ENCODE measurements around the gene SCUBE3.

GRCh38 chr6:35214869-35215664, 1.3 kb downstream of the SCUBE3 start:
- TF ChIP-seq POLR2A (IDR thresholded peaks at IDR 0.05) (no peak), POLR2AphosphoS5 (IDR thresholded peaks at IDR 0.05) (no peak)
- TF ChIP-seq, protein P1, sequence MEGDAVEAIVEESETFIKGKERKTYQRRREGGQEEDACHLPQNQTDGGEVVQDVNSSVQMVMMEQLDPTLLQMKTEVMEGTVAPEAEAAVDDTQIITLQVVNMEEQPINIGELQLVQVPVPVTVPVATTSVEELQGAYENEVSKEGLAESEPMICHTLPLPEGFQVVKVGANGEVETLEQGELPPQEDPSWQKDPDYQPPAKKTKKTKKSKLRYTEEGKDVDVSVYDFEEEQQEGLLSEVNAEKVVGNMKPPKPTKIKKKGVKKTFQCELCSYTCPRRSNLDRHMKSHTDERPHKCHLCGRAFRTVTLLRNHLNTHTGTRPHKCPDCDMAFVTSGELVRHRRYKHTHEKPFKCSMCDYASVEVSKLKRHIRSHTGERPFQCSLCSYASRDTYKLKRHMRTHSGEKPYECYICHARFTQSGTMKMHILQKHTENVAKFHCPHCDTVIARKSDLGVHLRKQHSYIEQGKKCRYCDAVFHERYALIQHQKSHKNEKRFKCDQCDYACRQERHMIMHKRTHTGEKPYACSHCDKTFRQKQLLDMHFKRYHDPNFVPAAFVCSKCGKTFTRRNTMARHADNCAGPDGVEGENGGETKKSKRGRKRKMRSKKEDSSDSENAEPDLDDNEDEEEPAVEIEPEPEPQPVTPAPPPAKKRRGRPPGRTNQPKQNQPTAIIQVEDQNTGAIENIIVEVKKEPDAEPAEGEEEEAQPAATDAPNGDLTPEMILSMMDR (IDR thresholded peaks at IDR 0.05): no peak

Measured in prostate gland (tissue), 2 donors.